ENCODE results near the gene PTPRD. TPM values are rescaled to one million over a fixed set of nuclear protein-coding genes. Genes with fewer than 3 reads are reported as not detected.

Gene PTPRD
- total RNA-seq, 1 experiment from 2014 or later, result 69.6 TPM

DNA sequence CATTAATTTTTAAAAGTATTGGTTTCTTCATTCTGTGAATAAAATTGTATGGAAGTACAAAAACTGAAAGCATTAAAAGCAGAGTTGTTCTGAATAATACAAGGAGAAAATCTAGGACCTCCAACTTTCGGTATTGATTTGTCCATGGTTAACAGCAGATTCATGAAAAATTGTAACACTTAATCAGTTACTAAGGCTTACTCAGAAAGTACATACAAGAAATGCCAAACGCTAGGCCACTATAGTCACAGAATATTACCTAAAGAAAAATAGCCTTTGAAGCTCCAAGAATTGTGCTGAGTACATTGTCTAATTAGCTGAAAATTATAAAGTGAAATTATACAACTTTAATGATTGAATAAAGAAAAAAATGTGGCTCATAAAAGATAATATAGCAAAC is 271.7 kb downstream of the PTPRD start:
- H3K36me3 Mint-ChIP-seq, result no peaks in the 10 kb centered on the region; the same call in 1 of the 2 replicates
- CTCF ChIA-PET, result no interaction called here

More for the DNA sequence above, 271.7 kb downstream of the PTPRD start:
- Mint-ChIP-seq H3K4me3 (no peak overlapping the region), H3K4me1 (peaks cover 36% of the 10 kb centered on the region), H3K27me3 (ENCODE audit: low read depth) (peaks cover 35% of the 10 kb centered on the region), H3K27ac (no peak overlapping the region), H3K9me3 (peaks cover 16% of the 10 kb centered on the region)
- ATAC-seq (no peak), DNase-seq (ENCODE audit: low spot score) (no peak)
- no peak for TF ChIP-seq ZNF671 (CRISPR knock-in tag; IDR thresholded peaks at IDR 0.05)
- TF ChIP-seq GABPB1 (CRISPR knock-in tag; IDR thresholded peaks at IDR 0.05), result no peak
- TF ChIP-seq, protein P1, sequence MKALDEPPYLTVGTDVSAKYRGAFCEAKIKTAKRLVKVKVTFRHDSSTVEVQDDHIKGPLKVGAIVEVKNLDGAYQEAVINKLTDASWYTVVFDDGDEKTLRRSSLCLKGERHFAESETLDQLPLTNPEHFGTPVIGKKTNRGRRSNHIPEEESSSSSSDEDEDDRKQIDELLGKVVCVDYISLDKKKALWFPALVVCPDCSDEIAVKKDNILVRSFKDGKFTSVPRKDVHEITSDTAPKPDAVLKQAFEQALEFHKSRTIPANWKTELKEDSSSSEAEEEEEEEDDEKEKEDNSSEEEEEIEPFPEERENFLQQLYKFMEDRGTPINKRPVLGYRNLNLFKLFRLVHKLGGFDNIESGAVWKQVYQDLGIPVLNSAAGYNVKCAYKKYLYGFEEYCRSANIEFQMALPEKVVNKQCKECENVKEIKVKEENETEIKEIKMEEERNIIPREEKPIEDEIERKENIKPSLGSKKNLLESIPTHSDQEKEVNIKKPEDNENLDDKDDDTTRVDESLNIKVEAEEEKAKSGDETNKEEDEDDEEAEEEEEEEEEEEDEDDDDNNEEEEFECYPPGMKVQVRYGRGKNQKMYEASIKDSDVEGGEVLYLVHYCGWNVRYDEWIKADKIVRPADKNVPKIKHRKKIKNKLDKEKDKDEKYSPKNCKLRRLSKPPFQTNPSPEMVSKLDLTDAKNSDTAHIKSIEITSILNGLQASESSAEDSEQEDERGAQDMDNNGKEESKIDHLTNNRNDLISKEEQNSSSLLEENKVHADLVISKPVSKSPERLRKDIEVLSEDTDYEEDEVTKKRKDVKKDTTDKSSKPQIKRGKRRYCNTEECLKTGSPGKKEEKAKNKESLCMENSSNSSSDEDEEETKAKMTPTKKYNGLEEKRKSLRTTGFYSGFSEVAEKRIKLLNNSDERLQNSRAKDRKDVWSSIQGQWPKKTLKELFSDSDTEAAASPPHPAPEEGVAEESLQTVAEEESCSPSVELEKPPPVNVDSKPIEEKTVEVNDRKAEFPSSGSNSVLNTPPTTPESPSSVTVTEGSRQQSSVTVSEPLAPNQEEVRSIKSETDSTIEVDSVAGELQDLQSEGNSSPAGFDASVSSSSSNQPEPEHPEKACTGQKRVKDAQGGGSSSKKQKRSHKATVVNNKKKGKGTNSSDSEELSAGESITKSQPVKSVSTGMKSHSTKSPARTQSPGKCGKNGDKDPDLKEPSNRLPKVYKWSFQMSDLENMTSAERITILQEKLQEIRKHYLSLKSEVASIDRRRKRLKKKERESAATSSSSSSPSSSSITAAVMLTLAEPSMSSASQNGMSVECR (CRISPR knock-in tag; IDR thresholded peaks at IDR 0.05; ENCODE audit: borderline replicate concordance), result no peak
- TF ChIP-seq, protein P2, sequence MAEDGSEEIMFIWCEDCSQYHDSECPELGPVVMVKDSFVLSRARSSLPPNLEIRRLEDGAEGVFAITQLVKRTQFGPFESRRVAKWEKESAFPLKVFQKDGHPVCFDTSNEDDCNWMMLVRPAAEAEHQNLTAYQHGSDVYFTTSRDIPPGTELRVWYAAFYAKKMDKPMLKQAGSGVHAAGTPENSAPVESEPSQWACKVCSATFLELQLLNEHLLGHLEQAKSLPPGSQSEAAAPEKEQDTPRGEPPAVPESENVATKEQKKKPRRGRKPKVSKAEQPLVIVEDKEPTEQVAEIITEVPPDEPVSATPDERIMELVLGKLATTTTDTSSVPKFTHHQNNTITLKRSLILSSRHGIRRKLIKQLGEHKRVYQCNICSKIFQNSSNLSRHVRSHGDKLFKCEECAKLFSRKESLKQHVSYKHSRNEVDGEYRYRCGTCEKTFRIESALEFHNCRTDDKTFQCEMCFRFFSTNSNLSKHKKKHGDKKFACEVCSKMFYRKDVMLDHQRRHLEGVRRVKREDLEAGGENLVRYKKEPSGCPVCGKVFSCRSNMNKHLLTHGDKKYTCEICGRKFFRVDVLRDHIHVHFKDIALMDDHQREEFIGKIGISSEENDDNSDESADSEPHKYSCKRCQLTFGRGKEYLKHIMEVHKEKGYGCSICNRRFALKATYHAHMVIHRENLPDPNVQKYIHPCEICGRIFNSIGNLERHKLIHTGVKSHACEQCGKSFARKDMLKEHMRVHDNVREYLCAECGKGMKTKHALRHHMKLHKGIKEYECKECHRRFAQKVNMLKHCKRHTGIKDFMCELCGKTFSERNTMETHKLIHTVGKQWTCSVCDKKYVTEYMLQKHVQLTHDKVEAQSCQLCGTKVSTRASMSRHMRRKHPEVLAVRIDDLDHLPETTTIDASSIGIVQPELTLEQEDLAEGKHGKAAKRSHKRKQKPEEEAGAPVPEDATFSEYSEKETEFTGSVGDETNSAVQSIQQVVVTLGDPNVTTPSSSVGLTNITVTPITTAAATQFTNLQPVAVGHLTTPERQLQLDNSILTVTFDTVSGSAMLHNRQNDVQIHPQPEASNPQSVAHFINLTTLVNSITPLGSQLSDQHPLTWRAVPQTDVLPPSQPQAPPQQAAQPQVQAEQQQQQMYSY (CRISPR knock-in tag; IDR thresholded peaks at IDR 0.05), result no peak
- no peak for TF ChIP-seq JAZF1 (CRISPR knock-in tag; IDR thresholded peaks at IDR 0.05)
- no peak for TF ChIP-seq ZNF138 (CRISPR knock-in tag; conservative IDR thresholded peaks at IDR 0.05)
- TF ChIP-seq, protein P3, sequence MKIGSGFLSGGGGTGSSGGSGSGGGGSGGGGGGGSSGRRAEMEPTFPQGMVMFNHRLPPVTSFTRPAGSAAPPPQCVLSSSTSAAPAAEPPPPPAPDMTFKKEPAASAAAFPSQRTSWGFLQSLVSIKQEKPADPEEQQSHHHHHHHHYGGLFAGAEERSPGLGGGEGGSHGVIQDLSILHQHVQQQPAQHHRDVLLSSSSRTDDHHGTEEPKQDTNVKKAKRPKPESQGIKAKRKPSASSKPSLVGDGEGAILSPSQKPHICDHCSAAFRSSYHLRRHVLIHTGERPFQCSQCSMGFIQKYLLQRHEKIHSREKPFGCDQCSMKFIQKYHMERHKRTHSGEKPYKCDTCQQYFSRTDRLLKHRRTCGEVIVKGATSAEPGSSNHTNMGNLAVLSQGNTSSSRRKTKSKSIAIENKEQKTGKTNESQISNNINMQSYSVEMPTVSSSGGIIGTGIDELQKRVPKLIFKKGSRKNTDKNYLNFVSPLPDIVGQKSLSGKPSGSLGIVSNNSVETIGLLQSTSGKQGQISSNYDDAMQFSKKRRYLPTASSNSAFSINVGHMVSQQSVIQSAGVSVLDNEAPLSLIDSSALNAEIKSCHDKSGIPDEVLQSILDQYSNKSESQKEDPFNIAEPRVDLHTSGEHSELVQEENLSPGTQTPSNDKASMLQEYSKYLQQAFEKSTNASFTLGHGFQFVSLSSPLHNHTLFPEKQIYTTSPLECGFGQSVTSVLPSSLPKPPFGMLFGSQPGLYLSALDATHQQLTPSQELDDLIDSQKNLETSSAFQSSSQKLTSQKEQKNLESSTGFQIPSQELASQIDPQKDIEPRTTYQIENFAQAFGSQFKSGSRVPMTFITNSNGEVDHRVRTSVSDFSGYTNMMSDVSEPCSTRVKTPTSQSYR (CRISPR knock-in tag; IDR thresholded peaks at IDR 0.05), result no peak
- TF ChIP-seq NFYB (CRISPR knock-in tag; conservative IDR thresholded peaks at IDR 0.05; ENCODE audit: low read depth), result no peak
- TF ChIP-seq, protein P4, sequence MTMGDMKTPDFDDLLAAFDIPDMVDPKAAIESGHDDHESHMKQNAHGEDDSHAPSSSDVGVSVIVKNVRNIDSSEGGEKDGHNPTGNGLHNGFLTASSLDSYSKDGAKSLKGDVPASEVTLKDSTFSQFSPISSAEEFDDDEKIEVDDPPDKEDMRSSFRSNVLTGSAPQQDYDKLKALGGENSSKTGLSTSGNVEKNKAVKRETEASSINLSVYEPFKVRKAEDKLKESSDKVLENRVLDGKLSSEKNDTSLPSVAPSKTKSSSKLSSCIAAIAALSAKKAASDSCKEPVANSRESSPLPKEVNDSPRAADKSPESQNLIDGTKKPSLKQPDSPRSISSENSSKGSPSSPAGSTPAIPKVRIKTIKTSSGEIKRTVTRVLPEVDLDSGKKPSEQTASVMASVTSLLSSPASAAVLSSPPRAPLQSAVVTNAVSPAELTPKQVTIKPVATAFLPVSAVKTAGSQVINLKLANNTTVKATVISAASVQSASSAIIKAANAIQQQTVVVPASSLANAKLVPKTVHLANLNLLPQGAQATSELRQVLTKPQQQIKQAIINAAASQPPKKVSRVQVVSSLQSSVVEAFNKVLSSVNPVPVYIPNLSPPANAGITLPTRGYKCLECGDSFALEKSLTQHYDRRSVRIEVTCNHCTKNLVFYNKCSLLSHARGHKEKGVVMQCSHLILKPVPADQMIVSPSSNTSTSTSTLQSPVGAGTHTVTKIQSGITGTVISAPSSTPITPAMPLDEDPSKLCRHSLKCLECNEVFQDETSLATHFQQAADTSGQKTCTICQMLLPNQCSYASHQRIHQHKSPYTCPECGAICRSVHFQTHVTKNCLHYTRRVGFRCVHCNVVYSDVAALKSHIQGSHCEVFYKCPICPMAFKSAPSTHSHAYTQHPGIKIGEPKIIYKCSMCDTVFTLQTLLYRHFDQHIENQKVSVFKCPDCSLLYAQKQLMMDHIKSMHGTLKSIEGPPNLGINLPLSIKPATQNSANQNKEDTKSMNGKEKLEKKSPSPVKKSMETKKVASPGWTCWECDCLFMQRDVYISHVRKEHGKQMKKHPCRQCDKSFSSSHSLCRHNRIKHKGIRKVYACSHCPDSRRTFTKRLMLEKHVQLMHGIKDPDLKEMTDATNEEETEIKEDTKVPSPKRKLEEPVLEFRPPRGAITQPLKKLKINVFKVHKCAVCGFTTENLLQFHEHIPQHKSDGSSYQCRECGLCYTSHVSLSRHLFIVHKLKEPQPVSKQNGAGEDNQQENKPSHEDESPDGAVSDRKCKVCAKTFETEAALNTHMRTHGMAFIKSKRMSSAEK (CRISPR knock-in tag; IDR thresholded peaks at IDR 0.05; ENCODE audit: borderline replicate concordance), result no peak
- TF ChIP-seq, protein P5, sequence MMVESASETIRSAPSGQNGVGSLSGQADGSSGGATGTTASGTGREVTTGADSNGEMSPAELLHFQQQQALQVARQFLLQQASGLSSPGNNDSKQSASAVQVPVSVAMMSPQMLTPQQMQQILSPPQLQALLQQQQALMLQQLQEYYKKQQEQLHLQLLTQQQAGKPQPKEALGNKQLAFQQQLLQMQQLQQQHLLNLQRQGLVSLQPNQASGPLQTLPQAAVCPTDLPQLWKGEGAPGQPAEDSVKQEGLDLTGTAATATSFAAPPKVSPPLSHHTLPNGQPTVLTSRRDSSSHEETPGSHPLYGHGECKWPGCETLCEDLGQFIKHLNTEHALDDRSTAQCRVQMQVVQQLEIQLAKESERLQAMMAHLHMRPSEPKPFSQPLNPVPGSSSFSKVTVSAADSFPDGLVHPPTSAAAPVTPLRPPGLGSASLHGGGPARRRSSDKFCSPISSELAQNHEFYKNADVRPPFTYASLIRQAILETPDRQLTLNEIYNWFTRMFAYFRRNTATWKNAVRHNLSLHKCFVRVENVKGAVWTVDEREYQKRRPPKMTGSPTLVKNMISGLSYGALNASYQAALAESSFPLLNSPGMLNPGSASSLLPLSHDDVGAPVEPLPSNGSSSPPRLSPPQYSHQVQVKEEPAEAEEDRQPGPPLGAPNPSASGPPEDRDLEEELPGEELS (CRISPR knock-in tag; IDR thresholded peaks at IDR 0.05), result no peak
- TF ChIP-seq, protein P6, sequence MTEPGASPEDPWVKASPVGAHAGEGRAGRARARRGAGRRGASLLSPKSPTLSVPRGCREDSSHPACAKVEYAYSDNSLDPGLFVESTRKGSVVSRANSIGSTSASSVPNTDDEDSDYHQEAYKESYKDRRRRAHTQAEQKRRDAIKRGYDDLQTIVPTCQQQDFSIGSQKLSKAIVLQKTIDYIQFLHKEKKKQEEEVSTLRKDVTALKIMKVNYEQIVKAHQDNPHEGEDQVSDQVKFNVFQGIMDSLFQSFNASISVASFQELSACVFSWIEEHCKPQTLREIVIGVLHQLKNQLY (CRISPR knock-in tag; IDR thresholded peaks at IDR 0.05), result no peak
- TF ChIP-seq, protein P7, sequence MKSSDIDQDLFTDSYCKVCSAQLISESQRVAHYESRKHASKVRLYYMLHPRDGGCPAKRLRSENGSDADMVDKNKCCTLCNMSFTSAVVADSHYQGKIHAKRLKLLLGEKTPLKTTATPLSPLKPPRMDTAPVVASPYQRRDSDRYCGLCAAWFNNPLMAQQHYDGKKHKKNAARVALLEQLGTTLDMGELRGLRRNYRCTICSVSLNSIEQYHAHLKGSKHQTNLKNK (CRISPR knock-in tag; IDR thresholded peaks at IDR 0.05), result no peak
- TF ChIP-seq NFATC4 (CRISPR knock-in tag; IDR thresholded peaks at IDR 0.05), result no peak
- POLR2A ChIA-PET, result no interaction called here
